ENCODE data around the gene BTBD6.

Gene BTBD6
- total RNA-seq = 58.3 to 70.5 reads per million in 2 donors

- peak; percentile 77 to 95 (median 81) for DNase-seq
Measured at GRCh38 chr14:105248368-105249181, at the start of gene BTBD6. Gene BTBD6, plus strand, starts transcription at chr14:105248533. Its CDS starts 179 bp downstream, at chr14:105248712.

- no peak for DNase-seq
Measured at GRCh38 chr14:105198588-105198987, 49.7 kb upstream of the BTBD6 start.

GRCh38 chr14:105199093-105199492, 49.2 kb upstream of the BTBD6 start:
- DNase-seq = no peak

- DNase-seq = no peak
Measured at GRCh38 chr14:105200074-105200473, 48.3 kb upstream of the BTBD6 start.

GRCh38 chr14:105200641-105201040, 47.7 kb upstream of the BTBD6 start:
- DNase-seq = no peak

DNA sequence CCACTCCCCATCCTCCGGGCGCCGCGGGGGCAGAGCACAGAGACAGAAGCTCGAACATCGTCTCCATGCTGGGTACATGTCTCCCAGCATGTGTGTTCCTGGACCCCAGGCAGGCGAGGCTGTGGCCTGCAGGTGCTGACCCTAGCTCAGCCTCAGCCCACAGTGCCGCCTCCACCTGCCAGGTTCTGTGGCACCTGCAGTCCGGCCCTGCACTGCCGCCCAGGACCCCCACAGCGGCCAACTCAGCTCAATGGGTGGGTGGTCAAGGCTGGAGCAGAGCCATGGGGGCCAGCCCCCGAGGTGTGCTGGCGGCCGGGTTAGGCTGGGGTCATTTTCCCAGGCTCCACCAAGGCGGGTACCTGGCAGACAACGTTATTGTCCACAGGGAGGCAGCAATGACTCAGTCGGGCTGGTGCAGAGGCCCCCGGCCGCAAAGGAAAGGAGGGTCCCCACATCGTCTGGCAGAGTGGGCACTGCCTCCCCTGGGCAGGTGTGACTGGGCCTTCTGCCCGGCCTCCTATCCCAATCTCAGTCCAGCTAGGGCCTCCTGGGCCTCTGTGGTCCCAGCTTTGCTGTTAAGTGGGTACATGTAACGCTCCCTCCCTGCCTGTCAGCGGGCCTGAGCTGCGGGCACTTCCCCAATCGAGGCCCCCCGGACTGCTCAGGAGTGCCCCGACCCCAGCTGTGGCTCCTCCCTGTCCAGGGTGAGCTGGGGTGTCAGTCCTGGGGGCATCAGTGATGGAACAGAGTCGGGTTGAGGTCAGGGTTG, 47.0 kb upstream of the BTBD6 start:
- DNase-seq = no peak

DNA sequence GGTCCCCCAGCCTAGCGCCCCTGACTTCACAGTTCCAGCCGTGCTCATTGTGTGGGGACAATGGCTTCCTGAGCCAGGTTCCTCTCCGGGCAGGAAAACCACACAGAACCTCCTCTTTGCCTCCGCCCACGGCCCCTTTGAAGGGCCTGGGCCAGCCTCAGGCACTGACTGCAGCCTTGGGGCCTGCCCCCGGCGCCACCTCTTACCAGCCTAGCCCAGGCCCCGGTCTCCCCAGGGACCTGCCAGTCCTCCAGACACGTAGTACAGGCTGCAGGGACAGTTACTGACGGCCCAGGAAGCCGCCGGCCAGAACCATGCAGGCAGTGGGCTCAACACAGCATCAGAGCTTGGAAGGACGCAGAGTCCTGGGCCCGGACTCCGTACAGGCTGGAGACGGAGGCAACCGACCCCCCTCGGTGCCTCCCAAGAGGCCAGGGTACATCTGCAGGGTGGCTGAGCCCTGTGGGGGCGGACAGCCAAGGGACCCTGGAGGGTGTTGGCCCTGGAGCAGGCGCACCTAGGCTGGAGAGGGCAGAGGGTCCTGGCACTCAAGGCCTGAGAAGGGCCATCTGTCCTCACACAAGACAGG, 46.3 kb upstream of the BTBD6 start:
- no peak for DNase-seq

DNA sequence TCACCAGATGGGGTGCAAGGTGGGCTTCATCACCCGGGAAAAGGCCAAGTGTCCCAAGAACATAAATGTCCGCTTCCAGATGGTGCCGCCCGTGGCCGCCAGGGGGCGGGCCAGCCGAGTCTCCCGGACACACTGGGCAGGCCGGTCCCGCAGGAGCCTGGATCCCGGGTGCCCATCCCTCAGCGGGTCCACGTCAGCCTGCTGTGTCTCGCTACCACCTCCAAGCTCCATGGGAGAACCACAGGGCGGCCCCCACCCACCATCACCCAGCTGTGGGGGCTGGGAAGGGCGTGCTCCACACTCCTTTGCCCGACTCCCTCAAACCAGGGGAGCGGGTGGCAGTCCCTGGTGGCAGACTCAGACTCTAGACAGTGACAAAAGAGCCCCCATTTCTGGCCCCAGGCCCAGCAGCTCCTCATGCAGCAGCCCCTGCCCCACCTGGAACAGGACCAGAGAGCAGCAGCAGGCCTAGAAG, 45.2 kb upstream of the BTBD6 start:
- DNase-seq = peak; percentile 37 to 52 (median 44)

DNA sequence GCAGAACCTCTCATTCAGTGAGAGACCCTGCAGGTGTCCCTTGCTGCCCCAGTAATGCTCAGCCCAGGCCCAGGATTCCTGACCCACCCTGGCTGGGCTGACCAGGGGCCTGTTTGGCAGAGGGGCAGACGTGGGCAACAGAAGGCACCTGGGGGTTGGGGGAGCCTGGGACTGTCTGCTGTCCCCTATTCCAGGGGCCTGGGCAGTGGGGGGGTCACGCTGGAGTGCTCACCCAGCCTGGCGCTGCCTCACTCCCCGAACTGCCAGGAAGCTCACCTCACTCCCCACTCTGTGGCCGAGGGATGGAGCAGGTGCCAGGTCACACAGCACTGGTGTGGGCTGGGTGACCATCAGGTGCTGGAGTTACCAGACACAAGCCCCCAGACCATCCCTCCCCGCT, 44.6 kb upstream of the BTBD6 start:
- no peak for DNase-seq

- DNase-seq = no peak
Measured at GRCh38 chr14:105204206-105204930, 44.0 kb upstream of the BTBD6 start.

GRCh38 chr14:105204931-105205672, 43.2 kb upstream of the BTBD6 start:
- no peak for DNase-seq

DNA sequence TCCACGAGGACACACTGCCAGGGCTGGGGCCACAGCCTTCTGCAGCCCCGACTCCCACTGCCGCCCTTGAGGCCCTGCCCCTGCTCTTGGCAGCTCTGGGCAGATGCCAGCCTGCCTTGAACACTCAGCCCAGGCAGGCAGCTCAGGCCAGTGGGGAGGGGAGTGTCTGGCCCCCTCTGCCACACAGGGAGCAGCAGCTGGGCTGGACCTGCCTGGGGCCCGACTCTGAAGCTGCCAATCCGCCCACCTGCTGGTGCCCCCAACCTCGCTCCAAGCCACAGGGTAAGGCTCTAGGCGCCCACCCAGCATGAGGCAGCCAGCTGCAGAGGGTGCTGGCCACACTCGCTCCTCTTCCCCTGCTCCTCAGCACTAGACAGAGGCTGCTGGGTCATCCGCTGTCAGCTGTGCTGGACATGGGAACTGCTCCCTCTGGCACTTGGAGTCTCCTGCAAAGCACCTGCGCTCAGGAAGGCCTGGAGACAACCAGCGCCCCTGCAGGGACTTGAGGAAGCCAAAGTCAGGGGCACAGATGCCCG, 42.6 kb upstream of the BTBD6 start:
- DNase-seq = no peak

- no peak for DNase-seq
Measured at GRCh38 chr14:105206873-105207272, 41.5 kb upstream of the BTBD6 start.

- DNase-seq = no peak
Measured at GRCh38 chr14:105207460-105207901, 40.9 kb upstream of the BTBD6 start.

DNA sequence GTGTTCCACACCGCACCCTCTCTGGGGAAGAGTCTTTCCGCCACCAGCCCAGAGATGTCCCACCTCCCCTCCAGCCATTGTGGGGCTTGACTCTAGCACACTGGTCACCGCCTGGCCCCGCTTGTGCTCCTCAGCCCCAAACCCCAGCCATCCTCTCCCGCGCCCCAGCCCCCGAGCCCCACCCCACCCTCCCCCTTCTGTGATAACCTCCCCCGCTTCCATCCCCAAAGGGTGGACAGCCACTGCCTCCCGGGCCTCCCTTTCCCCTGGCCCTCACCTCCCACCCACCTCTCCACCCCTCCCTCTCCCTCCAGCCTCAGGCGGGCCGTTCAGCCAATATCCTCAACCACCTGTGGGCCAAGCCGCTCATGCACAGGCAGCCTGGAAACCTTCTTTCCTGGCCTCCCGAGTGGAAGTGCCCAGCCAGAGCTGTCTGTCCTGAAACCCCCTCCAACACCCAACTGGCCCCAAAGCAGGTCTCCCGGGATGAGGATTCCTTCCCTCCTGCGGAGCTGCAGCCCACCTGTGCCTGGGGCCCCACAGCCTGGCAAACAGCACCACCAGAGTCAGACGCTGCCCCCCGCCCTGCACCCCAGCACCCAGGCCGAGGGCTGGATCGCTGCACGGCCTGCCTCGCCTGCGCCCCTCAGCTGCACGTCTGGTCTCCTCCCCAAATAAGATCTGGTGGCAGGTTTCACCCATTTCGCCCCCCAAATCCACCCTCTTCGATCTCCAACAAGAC, 40.2 kb upstream of the BTBD6 start:
- DNase-seq = no peak

GRCh38 chr14:105208738-105209075, 39.6 kb upstream of the BTBD6 start:
- DNase-seq = no peak

- no peak for DNase-seq
Measured at GRCh38 chr14:105209091-105209490, 39.2 kb upstream of the BTBD6 start.

DNA sequence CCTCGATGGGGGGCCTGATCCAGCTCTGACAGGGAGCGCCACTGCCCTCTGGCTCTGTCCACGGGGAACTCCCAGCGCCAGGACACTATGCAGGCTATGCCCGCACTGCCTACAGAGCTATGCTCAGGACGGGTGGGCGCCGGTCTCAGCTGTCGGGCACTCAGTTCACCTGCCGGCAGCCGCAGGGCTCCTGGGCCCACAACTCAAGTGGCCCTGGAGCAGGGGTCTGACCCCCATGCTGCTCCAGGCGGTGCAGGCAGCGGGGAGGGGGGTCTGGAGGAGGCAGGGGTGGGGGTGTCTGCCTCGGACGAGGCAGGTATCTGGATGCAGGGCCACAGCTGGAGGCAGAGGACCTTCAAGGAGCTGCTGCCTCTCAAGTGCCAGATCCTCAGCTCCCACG, 38.7 kb upstream of the BTBD6 start:
- no peak for DNase-seq

- DNase-seq = no peak
Measured at GRCh38 chr14:105210266-105211025, 37.9 kb upstream of the BTBD6 start.

- DNase-seq = no peak
Measured at GRCh38 chr14:105211086-105211757, 37.1 kb upstream of the BTBD6 start.

All from T-helper 2 cell (primary cell).